ENCODE measurements around the gene ARHGEF12.
A peak's percentile ranks its signal among the peaks of the same experiment; 100 is the strongest.

ARHGEF12 gene, protein sequence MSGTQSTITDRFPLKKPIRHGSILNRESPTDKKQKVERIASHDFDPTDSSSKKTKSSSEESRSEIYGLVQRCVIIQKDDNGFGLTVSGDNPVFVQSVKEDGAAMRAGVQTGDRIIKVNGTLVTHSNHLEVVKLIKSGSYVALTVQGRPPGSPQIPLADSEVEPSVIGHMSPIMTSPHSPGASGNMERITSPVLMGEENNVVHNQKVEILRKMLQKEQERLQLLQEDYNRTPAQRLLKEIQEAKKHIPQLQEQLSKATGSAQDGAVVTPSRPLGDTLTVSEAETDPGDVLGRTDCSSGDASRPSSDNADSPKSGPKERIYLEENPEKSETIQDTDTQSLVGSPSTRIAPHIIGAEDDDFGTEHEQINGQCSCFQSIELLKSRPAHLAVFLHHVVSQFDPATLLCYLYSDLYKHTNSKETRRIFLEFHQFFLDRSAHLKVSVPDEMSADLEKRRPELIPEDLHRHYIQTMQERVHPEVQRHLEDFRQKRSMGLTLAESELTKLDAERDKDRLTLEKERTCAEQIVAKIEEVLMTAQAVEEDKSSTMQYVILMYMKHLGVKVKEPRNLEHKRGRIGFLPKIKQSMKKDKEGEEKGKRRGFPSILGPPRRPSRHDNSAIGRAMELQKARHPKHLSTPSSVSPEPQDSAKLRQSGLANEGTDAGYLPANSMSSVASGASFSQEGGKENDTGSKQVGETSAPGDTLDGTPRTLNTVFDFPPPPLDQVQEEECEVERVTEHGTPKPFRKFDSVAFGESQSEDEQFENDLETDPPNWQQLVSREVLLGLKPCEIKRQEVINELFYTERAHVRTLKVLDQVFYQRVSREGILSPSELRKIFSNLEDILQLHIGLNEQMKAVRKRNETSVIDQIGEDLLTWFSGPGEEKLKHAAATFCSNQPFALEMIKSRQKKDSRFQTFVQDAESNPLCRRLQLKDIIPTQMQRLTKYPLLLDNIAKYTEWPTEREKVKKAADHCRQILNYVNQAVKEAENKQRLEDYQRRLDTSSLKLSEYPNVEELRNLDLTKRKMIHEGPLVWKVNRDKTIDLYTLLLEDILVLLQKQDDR (N-terminal part only)
- 44.4 to 102 reads per million in 2 donors for total RNA-seq

DNA sequence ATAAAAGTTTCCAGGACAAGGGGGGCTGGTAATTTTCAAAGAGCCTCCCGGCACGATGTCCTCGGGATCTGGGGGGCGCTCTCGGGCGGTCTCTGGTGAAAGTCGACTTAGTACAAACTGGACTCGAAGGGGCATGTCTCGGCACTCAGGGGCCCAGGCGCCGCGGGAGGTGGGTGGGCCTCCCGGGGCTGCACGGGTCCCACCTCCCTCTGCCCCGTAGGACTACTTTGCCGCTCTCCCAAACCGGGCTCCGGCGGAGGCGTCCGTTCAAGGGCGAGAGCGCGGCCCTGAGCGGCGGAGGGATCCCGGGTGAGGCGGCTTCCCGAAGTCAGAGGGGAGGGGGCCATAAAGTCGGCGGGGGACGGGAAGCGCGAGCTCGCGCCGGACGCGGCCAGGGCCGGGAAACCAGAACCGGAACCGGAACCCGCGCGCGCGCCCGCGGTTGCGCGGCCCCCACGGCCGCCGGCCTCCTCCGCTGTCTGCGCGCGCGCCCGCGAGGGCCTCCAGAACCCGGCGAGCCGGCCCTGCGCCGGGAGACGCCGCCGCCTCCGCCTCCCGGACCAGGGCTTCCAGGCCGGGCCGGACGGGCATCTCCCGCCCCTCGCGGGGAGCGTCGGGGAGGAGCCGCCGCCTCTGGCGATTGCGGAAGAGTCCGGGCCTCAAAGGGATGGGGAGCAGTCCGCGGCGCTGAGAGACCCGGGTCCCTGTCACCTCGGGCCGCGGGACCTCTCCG is at the start of gene ARHGEF12:
Gene ARHGEF12, plus strand, starts transcription at position 506 of the 733 bp plus-strand sequence. CDS start 831 bp downstream, outside the sequence.
- peak; percentile 49 for DNase-seq

DNA sequence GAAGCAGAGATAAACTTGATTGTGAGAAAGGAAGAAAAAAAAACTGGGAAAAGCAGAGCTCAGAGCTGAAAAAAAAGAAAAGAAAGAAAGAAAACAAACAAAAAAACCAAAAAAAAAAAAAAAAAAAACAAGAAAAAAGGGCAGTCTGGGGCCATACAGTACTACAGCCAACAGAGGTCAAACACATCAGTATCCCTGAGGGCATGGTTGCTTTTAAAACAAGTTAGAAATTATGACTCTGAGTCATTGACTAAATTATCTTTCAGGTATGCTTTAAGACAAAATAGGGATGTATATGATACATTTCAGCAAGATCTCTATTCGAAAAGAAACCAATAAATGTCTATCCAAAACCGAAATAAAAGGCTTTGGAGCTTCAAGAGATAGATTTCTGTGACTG is 48.2 kb upstream of the ARHGEF12 start:
- no peak for DNase-seq

DNA sequence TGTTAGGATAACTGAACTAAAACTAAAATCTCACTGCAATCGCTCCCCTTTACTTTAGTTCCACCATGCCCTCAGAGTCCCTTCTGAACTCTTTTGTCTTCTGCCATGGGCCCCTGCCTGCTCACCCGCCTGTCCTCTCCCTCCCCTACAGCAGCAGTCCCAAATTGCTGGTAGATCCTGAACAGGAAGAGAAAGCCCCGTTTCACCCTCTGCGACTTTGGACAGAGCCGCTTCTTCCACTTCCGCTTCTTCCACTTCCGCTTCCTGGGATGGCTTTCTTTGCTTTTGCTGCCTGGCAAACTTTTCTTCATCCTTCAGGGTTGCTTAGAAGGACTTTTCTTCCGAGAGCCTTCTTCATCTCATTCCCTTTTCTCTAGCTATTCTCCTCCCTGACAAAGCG is 46.8 kb upstream of the ARHGEF12 start:
- DNase-seq: no peak

DNA sequence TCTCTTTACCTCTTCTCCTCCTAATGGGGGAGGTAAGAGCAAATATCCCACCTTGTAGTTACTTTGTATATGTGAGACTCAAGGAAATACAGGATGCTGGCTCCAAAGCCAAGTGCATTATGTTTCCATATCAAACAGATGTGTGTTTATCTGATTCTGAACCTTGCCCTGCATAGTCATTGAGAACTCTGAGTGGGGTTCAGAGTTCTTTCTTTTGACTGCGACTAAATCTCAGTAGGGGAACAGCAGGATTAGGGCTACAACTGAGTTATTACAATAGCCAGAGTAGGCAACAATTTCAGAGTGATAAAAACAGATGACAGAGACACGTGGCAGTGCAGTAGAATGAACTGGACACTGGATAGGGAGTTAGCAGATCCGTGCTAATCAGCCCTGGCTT is 45.3 kb upstream of the ARHGEF12 start:
- DNase-seq: no peak

DNA sequence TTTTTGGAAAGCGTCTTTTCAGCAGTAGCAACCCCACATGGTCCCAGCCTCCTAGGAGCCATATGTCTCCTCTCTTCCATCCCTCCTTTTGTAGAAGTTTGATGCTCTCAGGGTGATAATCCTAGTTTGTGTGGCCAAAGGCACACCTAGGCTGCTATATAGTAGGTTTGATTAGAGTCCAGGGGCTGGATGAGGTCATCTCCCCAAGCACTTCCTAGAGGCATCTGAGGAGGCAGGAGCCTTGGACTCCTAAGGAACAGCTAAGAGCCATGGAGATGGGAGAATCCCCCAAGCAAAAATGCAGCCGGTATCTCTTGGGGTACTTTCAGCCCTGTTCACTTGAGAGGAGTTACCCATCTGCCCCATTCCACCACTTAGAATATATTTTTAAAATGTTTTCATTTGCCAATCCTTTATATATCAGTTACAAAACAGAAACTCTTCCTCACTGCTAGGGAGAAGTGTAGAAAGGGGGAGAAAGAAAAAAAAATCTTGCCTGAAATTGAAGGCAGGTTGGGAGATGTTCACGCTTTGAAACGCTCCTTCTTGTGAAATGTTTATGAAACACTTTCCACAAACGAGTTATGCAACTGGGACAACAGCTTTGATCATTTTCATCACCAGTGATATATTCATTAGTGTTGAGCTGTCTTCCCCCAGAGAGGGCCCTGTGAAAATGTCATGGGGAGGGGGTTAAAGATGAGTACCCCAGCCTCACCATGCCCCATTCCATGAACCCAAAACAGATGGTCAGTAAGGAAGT is 43.0 kb upstream of the ARHGEF12 start:
- DNase-seq: no peak

DNA sequence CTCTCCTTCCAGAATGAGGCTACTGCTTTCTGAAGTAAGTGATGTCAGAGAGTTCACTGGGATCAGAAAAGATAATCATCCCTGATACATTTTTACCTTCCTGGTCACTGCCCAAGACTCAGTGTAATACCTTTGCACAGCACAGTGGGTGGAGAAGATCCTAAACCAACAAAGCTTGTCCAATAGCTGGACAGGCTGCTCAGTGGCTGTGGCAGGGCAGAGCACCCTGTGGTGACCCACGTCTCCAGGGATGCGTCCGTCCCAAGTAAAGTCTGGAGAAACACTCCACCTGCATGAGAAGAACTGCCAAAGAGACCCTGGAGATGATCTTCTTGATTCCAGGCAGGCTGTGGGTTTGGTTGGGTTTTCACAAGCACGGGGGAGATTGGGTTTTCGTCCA is 42.1 kb upstream of the ARHGEF12 start:
- DNase-seq: no peak

DNA sequence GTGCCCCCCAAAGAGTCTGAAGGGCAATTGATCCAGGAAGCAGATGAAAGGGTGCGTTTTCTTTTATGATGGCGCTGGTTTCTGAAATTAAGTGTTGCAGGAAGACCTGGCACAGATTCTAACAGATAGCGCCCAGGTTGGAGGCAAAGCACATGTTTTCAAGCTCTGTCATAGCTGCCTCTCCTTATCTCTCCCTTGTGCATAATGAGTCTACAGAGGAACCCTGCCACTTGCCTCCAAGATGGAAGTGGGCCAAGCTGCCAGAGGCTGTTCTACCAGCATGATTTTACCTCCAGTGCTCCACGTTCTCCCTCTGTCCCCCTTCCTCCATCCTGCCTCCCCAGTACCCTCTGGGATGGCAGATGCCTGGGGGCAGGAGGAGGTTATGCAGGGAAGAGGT is 41.1 kb upstream of the ARHGEF12 start:
- DNase-seq: no peak

DNA sequence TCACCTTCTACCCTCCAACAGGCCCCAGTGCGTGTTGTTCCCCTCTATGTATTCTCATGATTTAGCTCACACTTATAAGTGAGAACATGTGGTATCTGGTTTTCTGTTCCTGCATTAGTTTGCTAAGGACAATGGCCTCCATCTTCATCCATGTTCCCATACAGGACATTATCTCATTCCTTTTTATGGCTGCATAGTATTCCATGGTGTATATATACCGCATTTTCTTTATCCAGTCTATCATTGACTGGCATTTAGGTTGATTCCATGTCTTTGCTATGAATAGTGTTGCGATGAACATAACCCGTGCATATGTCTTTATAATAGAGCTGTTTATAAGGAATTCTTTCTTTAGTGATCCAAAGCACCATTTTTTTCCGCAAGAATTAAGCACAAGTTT is 39.7 kb upstream of the ARHGEF12 start:
- no peak for DNase-seq

DNA sequence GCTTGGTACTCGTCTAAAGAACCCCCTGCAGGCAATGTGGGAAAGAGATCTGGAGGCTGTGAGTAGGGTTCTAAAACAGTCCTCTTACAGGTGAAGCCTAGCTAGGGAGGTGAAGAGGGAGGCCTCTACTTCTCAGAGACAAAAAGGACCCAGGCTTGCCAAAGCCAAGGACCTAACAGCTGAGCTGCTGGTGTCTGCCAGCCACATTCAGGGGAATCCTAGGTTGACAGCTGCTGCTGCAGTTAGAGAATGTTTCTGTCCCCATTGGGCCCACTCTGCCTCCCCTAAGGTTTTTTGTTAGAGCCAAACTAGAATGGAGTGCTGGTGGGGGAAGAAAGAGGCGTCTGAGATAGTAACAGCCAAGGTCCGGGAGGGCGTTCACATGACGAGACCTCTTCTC is 37.8 kb upstream of the ARHGEF12 start:
- no peak for DNase-seq

DNA sequence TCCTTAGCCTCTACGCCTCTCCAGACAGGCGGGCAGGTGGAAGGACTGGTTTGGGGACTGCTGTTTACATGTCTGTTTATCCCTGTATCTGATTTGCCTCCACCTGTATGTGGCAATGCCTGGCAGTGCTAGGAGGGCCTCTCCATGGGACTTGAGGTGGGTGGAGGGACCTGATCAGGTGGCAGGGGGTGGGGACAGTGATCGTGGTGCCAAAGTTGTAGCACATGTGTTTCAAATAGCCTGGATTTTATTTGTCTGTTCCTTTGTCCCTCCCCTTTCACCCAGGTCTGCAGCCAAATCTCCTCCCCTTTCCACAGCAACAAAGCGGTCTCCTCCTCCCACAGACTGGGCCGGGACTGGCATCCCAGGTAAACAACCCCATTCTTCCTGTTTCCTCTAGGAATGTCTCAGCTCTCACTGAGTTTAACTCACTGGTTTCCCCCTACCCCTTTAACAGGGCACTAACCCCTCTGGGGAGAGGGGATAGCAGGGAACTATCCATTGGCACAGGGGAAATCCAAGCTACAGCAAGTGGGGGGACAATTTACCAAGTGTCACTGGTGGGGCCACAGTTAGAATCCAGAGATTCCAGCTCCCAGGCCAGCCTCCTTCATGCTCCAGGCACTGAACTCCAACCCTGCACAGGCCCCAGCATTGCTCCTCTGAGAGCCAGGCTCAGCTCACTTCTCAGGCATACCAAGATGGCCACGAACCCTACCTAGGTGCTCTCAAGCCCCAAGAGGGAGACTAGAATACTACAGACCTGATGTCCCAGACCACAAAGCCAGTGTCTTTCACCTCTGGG is 34.0 kb upstream of the ARHGEF12 start:
- no peak for DNase-seq

DNA sequence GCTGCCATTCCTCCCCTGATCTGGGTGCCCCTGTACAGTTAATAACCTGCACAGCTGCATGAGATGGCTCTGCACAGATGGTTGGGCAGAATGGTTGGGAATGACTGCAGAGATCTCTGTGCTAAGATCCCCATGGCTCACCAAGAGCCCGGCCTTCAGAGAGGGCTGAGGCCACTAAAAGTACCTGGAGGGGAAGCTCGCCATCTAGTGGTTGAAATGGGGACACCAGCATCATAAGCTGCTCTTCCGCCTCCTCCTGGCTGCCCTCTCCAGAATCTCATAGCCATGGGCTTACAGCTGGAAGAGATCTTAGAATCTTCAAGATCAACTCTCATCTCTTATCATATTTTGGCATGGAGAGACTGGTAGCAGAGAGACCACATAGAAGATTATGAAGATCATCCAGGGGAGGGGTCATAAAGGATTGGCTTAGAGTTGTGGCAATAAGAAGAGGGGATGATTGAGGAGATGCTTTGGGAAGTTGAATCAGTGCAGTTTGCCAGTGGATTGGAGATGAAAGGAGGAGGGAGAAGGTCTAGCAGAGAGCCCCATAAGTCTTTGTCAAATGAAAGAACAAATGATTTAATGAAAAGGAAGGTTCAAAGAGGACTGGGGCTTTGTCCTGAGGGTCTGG is 33.1 kb upstream of the ARHGEF12 start:
- DNase-seq: peak; percentile 51

DNA sequence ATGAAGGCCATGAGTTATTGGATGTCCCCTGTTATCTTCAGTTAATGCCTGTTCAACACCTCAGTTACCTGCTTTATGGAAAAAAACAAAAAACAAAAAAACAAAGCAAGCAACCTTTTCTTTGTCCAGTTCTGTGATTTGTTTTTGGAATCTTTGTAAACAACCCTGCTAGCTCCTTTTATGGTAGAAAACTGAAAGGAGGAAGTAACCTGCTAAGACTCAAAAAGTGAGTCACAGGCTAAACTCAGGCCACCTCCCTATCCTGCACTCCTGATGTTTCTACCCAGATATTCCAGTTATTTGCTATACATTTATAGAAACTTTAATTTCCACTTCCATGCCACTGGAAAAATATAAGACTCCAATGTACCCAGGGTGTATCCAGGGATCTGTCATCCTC is 31.7 kb upstream of the ARHGEF12 start:
- no peak for DNase-seq

DNA sequence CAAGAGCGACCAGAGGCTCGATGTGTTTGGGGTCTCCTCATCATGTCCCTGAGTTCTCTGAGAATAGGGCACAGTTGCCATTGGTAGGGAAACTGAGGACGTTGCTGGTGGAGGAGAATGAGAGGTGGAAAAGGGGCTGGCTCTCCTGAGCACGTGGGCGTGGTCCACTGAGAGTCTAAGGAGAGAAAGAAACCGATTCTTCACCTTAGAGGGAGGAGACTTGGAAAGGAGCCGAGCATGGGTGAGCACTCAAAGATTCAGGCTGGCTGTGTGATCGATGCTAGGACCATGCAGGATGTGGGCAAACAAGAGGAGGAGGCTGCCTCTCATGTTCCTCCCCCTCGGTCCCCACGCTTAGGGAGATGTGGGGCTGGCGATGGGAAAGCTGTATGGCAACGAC is 30.9 kb upstream of the ARHGEF12 start:
- DNase-seq: no peak

DNA sequence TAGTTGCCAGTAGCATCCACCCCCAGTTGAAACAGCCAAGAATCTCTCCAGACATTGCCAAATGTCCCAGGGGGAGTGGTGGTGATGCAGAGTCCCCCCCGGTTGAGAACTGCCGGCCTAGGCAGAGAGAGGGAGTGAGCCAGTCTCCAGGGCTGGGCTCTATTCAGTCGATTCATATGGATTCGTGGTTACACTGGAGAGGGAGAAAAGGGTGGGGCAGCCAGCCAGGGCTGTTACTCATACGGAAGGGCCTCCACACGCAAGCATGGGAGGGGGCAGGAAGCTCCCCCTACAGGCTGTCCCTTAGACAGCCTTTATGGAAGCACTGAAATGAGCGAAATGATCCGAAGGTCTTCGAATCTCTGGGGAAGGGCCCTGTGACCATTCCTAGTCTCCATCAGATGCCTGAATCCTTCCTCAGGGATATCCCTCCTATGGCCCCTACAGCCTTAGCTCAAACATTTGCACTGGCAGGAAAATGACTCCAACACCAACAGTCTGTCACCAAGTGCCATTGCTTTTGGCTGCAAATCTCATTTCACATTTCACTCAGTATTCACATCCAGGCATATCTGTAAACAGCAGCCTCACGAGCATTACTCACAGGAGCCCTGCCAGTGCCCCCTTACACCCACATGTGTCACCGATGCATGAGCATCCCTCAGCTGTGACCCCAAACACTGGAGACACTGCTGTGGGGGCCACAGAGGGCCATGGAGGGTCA is 29.5 kb upstream of the ARHGEF12 start:
- no peak for DNase-seq

DNA sequence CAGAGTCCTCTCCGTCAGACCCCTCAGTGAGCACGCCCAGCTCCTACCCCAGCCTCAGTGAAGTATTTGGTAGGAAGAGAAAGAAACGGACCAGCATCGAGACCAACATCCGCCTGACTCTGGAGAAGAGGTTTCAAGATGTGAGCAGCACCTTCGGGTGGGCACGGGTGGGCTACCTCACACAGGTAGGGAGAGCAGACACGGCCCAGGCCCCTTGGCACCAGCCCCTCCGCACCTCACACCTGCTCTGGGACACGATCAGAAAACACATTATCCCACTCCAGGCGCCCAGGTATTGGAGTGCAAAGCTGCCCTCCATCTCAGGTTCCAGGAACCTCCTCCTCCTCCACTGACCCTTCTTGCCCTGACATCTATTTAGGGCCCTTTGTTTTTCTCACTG is 28.7 kb upstream of the ARHGEF12 start:
- no peak for DNase-seq

DNA sequence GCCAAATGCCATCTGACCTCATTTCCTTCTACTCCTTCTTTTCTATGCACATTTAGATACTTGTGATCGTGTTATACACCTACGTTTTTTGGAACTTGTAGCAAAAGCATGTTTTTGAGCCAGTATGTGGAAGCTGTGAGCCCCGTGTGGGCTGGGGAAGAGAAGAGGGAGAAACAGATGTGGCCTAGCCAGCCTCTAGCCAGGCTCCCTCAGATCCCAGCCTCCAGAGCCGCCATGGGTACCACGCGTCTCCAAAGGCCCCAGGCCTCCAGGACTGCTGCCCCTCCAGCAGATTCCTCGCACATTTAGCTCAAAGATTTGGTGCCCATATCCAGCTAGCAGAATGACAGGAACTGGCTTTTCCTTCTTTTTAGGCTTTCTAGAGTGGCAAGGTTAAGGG is 28.1 kb upstream of the ARHGEF12 start:
- no peak for DNase-seq

DNA sequence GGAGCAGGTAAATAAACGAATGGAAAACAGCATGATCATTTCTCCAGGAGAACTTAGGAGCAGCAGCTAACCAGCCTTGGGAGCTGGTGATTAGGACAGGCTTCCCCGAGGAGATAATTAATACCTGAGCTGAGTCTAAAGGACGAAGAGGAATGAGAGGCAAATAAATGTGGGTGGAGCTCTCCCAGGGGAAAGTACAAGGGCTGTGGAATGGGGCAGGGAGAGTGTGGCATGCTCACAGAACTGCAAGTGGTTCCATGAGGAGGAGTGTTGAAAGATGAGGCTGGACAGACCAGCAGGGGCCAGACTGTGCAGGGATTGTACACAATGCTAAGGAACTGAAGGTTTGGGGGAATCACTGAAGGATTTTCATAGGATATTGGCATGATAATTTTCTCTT is 25.3 kb upstream of the ARHGEF12 start:
- DNase-seq: no peak

DNA sequence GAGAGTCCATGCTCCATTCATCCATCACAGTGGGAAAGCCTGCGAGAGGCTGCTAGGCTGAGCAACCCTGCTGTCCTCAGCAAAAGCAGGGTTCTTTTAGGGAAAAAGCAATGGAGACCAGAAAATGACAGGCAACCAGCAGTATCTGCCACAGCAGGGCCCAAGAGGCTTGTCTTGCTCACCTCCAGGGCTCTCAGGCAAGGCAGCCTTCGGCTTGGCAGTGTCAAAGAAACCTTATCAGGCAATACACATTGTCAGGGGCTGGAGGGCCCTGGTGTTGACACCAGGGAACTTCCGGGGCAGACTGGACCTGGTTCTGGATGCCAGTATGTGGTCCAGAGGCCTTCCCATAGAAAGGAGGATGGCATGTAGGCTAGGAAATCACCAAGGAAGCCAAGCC is 21.4 kb upstream of the ARHGEF12 start:
- DNase-seq: no peak

DNA sequence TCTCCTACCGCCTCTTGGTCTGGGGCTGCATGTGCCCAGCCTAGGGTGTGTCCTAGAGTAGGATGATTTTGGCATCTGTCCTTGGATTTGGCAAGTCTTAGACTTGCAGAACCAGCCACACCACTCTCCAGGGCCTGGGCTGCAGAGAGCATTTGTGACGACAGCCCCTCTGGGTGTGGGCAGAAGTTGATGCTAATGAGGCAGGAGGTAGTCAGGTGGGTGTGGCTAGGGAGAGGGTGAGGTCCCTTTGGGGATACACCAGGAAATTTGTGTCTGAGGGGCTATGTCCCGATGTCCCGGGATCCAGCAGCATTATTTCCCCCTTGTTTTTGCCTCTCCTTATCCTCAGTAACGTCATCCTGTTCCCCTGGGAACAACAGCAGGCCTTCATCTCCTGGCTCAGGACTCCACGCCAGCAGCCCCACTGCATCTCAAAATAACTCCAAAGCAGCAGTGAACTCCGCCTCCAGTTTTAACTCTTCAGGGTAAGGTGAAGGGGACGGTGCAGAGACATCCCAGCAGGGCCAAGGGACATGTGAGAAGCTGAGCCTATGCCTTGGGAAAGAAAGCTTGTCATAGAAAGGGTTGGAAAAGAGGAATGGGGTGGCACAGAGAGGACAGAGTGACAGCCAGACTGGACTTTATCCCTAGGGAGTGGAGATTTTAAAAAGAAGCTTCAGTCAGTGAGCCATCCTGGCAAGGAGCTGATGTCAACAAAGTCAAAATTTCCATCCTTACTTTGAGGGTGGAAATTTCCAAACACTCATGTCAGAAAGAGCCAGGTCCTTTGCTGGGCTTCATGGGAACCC is 19.1 kb upstream of the ARHGEF12 start:
- DNase-seq: no peak
